HG03196 (cell line): Measurements from ENCODE around the gene DOCK10.
"Not testable (repeated sequence)": the region's sequence is repeated elsewhere in the genome, so short reads cannot be mapped to it uniquely, and the experiment has no call there.

Source experiments
- ATAC-seq: cut with Tn5 transposase; IDR thresholded peaks from one replicate; pipeline ENCODE4 v1.9.1; 2021; ENCODE audit not compliant: unreplicated experiment

Gene DOCK10

DNA sequence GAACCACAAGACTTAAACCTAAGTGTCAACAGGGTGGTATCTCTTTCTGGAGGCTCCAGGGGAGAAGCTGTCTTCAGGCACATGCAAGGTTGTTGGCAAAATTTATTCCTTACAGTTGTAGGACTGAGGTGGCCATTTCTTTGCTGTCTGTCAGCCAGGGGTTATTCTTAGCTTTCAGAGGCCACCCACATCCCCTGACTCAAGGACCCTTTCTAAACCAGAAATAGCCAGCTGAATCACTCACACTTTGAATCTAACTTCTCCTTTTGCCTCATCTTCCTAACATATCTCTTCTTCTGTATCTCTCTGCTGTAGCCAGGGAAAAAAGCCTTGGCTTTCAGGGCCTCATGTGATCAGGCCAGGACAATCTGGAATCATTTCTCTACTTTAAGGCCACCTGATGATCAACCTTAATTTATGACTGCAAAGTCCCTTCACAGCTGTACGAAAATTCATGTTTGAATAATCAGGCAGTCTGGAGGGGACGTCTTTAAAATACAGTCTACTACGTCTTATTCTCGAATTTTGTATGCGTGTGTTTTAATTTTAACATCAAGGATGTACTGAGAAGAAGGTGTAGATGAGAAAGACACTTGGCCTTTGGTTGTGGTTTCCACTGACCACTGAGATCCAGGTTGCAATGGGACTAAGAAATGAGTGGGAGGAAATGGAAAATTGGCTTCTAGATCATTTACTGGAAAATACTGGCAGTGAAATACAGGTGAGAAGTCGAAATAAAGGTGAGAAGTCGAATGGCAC lies 90.4 kb downstream of the DOCK10 start:
- no peak for ATAC-seq

DNA sequence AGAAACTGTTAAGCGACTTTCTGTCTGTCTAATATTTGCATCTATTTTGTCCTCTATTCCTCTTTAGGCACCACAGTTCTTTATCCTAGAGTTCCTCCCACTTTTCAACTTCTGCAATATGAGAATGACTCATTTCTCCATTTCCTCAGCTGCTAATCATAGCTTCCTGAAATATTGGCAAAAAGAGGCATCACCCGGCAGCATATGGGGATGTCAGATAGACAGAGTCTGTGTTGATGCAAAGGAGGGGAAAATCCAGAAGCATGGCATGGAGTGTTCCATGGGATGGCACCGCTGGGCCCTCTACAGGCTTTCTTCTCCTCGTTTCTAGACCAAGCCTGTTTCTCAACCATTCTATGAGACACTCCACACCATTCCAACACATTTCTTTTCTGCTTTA lies 93.4 kb downstream of the DOCK10 start:
- ATAC-seq, result no peak

DNA sequence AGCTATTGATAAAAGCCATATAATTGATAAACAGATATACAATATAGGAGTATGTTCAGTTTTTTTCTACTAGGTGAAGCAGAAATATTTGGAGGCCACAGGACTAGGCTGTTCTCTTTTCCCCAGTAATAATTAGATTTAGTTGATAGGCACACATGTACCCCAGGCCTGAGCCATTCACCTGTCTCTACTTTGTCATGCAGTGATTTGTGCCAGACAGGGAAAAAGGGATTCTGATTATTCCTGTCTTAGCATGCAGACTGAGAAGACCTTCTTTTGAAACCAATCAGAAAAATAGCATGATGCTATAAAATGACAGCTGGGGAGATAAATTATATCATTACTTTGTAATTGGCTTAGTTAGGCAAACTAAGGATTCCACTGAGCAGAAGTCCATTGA lies 94.3 kb downstream of the DOCK10 start:
- no peak for ATAC-seq

DNA sequence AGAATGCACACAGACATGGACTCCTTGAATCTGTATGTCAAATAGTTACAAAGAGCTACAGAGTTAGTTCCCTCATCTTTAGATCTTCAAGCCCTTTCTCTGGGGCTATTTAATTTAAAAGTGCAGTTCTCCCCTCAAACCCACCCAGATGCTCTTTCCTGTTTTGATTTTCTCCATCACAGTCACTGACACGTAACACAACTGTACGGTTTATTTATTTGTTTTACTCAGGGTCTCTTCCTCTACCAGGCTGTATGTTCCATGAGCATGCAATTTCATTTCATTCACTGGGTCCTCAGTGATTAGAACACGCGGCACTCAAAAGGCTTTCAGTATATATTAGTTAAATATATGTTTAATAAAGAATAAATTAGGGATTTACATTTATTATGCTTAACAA lies 94.7 kb downstream of the DOCK10 start:
- no peak for ATAC-seq

DNA sequence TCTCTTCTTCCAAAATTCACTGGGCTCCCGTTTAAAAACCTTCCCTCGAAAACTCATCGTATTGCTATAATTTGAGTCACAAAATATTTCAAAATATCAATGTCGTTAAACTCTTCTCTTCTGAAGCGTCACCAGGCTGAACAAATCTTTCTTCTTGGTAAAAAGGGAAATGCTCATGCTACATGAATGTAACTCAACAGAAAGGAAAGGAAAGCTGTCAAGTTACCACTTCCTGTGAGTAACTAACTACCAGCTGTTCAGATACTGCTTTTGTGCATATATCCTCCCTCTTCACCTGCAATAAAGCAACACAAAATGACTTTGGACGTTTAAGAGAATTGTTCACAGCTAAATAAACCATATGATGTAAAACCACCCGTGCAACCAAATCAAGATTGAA lies 95.4 kb downstream of the DOCK10 start:
- peak; percentile 75 for ATAC-seq

DNA sequence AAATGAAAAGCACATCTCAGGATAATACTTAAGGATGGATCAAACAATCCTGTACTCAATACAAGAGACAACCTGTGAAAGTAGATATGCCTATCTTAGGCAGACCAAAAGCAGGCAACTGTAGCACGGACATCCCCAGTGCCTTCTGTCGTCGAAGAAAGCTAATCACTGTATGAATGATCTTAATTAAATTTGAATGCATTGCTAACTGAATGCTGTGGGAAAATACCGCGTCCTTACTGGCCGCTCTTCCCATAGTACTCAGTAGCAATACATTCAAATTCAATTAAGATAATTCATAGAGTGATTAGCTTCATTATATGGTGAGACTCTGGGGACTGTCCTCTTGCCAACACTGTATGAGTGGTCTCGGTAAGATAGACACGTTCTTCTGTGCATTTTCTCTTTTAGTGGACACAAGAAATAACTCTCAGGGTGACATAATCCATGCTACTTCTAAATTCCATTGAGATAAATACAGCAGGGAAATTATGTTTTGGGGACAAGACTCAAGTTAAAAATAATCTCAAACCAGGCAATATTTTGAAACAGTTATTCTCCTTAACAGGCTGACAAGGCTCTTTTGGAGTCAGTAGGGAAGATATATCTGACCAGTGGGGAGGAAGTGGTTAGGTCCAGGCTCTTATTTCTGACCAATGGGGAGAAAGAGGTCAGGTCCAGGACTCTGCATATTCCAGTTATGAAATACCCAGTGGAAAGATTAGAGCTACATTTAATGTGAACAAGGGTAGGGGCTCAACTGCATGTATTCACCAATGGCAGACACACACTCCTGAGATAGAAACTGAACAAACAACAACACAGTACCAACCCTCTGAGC lies 97.3 kb downstream of the DOCK10 start:
- ATAC-seq, result no peak

DNA sequence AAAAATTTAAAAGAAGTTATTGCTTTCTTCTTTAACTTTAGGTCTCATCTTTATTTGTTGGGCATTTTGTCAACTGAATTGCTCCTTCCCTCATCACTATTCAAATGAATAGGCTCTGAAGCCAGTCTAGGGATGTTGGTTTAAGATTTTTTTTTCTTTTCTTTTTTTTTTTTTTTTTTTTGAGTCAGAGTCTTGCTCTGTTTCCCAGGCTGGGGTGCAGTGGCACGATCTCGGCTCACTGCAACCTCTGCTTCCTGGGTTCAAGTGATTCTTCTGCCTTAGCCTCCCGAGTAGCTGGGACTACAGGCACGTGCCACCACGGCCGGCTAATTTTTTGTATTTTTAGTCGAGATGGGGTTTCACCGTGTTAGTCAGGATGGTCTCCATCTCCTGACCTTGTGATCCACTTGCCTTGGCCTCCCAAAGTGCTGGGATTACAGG lies 98.6 kb downstream of the DOCK10 start:
- ATAC-seq, result not testable (repeated sequence)

DNA sequence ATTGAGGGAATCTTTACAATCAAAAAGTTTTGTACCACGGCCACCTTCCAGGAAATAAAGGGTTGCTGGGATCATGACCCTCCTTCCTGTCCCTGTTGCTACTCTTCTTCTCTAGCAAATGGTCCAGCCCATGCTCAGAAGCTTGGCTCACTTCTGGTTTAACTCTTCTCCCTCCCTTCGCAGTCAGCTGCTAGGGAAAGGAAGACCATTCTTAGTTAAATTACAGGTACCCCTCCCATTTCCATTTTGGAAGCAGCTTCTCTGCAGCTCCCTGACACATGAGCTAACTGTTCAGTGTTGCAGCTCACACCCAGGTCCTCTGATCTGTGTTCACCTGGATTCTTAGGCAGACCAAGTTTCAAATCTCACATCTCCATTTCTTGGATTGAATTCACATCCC lies 100.3 kb downstream of the DOCK10 start:
- no peak for ATAC-seq

DNA sequence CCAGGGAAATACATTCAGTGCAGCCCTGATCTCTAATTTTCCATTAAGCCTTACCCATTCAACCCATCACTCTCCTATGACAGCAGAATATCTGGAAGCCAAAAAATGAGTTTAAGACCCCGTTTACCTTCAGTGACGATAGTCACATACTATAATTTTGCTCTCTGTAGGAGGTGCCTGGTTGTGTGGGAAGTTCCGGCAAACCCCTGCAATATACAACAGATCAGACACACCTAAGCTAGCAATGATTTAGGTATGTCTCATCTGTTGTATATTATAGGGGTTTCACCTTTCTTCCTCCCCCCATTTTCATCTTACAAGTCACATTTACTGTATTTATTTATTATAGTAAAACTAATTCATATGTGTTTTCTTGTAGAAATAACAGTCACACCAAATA lies 101.7 kb downstream of the DOCK10 start:
- no peak for ATAC-seq

DNA sequence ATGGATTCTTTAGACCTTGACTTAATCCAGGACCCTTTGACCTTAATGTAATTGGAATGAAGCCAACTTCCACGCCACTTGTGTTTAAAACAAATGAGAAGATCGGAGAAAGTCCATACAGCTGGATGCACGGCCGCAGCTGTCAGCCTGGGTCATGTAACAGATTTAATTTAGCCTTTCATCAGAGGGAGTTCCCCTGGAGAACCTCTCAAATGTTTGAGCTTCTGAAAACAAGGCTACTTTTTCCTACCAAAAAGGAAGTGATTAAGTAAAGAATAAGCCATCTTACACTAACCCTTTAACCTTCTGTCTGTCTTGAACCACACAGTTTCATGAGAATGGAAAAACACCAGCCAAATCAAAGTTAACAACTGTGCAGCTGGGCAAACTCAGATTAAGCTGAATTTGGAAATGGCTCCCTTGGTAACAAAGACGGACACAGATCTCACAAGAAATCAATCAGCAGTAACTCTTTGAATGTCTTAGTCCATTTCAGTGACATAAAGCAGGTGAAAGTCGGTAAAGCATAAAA lies 103.6 kb downstream of the DOCK10 start:
- ATAC-seq, result peak; percentile 53

DNA sequence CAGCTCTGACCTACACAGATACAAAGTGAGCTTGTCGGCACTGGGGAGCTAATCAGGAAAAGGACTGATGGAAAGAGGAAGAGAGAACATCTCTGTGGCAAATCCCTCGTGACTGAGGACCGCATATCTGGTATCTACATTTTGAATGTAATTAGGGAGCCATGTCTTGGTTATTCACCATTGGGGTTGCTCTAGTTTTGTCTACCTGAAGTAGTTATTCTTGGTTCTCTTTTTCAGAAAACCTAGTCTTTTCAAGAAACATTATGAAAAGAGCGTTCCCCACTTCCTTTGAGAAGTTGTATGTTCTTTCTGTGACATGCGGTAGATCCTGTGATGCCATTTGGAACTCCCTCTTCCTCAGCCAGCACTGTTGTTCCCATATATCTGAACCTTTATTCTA lies 104.4 kb downstream of the DOCK10 start:
- ATAC-seq, result peak; percentile 79

DNA sequence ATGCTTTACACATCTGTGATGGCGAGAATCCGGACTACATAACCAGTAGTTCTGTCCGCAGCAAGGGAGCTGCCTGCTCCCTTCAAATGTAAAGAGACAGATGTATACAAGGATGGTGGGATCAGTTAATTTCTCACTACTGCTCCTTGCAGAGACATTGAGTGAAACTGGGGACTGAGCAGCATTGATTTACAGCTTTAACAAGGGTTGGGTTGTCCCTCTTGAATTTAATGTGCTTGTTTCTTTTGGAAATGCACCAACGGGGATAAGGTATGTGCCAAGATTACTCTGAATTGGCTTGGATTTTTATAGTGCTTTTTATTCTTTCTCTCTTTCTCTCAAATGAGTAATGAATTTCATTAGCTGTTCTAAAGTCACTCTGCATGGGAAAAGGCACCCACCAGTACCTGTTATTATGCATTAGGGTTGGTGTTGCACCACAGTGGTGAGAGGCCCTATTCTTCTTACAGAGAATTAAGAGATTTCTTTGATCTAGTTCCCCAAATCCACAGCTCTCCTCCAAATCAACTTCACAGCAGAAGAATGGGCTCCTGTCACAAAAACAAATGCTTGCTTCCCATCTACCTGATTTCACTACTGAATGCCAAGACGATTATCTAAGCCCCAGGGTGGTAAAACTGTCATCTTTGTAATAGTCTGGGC lies 107.6 kb downstream of the DOCK10 start:
- ATAC-seq, result no peak

DNA sequence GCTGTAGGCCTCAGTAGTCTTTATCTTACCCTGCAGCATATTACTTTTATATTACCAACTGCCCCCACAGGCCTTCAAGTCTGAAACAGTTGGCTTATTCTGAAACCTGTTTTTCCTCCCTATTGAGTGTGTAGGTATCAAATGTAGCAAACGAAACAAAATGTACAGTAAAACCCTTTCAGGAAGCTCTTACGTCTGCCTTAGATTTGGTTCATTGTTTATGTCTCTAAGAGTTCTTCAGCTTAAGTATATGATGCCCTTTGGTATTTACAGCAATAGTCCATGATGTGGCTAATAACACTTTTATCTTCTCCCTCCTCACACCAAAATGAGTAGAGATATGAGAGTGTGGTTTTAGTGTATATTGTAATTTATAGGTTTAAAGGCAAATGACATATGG lies 108.8 kb downstream of the DOCK10 start:
- no peak for ATAC-seq

DNA sequence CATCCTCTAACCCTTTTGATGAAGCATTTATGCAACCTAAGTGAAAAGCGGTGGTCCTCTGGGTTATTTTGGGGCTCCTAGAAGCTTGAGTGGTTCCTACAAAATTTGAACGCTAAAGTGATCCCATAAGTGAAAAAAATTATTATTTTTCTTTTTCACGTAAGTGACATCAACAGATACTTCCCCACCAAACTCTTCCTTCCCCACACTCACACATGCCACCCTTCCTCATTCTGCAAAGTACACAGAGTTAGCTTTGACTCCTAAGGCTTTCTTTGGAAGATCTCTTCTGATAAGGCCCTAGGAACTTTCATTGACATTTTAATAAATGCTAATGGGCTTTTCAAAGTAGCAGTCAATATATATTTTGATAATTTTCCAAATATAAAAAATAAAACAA lies 109.7 kb downstream of the DOCK10 start:
- no peak for ATAC-seq

DNA sequence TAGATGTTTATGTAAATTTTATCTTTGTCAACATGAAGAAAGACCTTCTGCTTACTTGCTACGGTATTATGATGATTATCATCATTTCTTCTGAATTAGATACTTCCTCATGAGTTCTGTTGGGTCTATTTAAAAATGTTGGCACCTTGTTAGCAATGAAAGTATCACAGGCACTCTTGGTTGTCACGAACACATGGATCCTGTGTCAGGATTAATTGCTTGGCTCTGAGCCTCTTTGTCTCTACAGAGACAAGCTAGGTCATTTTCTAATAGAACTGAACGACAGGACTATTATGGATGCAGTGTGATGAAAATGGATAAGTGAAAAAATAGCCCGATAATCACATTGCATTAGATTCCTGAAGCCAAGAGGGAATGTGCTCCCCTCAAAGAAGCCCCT lies 110.3 kb downstream of the DOCK10 start:
- no peak for ATAC-seq

DNA sequence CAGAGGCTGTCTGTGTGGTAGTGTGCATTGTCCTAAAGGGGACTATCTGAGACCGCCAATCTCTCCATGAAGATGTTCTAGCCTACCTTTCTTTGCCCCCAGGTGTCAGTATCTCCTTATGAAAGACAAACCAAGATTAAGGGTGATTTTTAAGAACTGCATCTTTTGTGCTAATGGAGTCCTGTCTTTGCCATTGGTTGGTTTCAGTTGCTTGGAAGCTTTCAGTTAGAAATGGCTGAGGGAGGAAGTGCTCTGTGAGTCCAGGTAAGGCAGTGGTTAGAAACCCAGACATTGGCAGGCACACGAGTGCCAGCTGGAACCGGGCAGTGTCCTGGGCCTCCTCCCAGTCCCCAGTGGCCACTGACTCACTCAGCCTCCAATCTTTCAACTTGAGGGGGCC lies 111.3 kb downstream of the DOCK10 start:
- no peak for ATAC-seq

DNA sequence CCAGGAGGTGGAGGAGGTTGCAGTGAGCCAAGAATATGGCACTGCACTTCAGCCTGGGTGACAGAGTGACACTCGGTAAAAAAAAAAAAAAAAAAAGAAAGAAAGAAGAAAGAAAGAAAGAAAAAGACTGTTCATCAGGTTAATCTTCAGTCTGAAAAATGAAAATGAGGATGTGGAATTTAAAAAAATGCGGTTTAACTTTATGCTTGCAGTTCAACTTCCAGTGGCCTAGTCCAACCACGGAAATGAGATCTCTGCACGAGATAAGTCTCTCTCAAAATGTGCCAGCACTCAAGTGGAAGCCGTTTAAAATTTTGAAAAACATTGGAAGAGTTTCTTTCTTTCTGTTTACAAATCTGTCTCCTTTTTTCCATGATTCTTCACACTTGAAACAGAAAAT lies 112.1 kb downstream of the DOCK10 start:
- no peak for ATAC-seq

DNA sequence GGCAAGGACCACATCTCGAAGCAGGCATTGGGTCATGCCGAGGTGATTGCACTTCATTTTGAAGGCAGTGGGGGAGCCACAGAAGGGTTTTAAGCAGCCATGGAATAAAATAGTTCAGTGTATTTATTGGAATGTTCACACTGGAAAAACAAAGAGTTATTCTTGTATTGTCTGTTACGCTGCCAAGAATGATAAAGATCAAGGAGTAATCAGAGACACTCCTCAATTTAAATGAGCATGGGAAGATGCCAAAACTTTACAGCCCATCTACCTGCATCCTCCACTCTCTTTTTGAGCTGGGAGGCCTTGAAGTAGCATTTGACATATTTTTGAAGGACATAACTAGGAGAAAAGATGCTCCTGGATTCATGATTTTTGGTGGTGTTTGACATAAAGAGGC lies 112.8 kb downstream of the DOCK10 start:
- ATAC-seq, result no peak

DNA sequence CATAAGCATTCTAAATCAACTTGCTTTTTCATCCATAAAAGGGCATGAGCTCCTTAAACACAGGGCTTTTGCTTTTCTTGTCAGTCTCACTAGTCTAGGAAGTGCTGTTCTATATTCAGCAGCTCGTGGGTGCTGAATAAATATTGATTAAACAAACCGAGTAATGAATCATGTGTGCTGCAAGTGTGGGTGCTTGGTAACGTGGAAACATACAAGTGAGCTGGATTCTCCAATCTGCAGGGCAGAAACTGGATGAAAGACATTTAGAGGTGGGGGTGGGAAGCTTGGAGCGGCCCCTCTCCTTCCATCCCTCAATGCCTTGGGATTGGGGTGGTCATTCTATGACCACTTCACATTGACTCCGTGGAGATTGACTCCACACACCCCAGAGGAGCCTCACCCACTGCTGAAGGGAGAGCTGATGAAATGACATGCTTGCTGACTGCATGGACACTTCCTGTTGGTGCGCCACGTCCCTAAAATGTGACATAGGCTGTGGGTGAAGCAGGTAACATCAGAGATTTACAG lies 114.6 kb downstream of the DOCK10 start:
- ATAC-seq, result no peak

DNA sequence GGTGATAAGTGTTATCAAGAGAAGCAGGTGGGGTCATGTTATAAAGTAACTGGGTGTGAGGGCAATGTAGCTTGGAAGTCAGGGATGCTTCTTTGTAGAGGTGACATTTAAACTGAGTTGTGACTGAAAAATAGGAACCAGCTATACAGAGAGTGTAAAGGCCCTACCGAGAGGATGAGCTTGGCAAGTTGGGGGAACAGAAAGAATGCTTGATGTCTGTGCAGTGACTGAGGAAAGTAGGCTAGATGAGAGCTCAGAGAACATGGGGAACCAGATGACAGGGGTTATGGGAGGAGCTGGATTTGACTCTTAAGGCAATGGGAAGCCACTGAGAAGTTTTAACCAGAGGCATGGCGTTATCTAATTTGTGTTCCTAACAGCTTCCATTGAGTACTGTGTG lies 115.3 kb downstream of the DOCK10 start:
- no peak for ATAC-seq

DNA sequence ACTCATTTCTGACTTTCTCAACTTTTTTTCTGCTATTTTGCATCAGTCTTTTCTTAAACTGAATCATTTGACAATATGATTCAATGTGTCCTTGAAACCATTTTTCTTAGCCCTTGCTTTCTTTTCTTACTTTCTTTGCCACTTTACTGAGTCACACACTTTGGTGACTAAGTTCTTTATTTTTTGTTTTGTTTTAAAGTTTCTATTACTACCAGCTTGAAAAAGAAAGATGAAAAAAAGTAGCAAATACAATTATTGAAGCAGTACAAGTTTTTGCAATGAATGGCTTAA lies 116.5 kb downstream of the DOCK10 start:
- peak; percentile 29 for ATAC-seq
